ENCODE data around the gene CPNE2.
"Not testable (repeated sequence)": the region's sequence is repeated elsewhere in the genome, so short reads cannot be mapped to it uniquely, and the experiment has no call there.

CPNE2 gene

DNA sequence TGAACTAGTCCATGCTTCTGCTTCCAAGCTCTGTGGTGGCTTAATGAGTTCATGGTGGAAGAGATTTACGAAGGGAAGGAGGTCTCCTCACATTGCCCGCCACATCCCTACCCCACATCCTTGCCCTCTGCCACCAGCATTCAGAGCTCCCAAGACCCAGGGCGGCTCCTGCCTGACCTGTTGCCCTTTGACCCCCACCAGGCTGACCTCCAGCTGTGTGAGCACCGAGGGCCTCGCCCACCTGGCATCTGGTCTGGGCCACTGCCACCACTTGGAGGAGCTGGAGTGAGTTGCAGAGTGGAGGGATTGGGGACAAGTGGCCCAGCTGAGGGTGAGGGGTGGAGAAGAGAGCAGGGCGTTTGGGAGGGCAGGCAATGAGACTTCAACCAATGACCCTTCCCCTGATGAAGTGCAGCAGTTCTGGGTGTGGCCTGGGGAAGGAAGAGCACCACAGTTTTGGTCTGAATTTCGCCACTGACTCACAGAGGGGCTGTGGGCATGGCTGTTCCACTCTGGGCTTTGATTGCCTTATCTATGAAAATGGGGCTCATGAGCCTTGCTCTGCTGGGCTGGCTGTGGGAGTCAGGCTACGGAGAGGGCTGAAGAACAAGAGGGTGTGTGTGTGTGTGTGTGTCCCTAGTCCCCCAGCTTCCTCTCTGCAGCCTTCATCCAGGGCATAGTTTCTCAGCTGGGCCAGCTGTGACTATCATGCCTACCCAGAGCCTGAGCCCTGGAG is 22.6 kb upstream of the CPNE2 start:
- no peak for FAIRE-seq

DNA sequence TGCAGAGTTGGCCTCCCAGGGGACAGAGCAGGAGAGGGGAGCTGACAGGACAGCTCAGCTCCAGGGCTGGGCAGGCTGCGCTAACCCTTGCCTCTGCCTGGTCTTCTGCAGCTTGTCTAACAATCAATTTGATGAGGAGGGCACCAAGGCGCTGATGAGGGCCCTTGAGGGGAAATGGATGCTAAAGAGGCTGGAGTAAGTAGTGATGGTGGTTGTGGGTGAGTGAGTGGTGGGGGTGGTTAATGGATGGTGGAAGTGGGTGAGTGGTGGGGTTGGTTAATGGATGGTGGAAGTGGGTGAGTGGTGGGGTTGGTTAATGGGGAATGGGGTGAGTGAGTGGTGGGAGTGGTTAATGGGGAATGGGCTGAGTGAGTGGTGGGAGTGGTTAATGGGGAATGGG is 22.0 kb upstream of the CPNE2 start:
- no peak for FAIRE-seq

DNA sequence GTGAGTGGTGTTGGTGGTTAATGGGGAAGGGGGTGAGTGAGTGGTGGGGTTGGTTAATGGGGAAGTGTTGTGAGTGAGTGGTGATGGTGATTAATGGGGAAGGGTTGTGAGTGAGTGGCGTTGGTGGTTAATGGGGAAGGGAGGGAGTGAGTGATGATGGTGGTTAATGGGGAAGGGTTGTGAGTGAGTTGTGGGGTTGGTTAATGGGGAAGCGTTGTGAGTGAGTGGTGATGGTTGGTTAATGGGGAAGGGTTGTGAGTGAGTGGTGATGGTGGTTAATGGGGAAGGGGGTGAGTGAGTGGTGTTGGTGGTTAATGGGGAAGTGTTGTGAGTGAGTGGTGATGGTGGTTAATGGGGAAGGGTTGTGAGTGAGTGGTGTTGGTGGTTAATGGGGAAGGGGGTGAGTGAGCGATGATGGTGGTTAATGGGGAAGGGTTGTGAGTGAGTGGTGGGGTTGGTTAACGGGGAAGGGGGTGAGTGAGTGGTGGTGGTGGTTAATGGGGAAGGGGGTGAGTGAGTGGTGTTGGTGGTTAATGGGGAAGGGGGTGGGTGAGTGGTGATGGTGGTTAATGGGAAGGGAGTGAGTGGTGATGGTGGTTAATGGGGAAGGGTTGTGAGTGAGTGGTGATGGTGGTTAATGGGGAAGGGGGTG is 21.2 kb upstream of the CPNE2 start:
- FAIRE-seq, result not testable (repeated sequence)

DNA sequence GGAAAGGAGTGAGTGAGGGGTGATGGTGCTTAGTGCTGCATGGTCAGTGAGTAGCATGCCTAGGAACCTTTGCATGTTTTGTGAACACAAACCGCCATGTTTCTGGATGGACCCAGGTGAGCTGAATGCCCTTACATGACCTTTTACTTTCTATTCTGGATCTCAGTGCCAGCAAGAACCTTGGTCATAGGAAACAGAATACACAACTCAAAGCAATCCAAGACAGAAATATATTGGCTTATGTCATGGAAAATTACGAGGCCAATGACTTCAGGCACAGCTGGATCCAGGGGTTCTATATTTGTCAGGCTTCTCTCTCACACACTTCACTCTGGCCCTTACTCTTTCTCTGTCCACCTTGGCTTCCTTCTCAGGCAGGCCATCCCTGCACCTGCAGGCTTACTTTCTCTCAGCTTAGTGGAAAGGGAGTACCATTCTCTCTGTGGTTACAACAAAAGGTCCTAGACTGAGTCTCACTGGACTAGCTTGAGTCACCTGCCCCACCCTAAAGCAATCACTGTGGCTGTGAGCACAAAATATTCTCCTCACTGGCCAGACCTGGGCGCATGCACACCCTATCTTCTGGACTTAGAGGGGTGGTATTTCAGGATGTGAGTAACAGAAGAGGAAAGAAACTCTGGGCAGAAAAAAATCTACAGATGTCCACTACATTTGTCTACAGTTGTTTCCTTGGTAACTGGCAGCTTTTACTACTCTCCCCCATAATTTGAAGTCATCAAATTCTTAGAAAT is 20.4 kb upstream of the CPNE2 start:
- FAIRE-seq, result no peak

DNA sequence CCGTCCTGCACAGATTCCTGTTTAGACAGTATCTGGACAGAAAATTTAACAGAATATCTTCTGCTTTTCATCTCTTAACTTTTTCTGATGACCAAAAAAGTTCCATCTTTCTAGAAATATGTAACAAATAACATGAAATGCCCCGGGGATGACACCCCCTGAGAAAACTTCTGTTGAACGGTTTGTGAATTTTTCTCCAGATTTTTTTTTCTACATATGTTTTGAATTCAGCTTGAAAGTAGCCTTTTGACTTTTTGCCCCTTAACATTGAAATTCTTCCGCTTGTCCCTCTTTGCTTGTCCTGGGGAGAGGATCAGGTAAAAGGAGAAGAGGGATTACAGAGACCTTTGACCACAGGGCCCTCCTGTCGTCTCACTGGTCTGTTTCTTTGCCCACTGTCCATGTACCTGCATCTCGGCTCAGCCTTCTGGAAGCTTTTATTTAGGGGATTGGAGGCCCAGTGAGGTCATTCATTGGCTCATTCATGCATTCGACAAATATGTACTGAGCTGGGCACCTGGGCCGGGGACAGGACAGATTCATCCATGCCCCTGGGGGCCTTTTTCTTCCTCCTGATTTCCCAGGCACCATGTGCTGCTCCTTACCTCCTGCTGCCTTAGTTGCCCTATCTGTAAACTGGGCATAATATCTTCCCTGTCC is 19.6 kb upstream of the CPNE2 start:
- FAIRE-seq, result no peak

DNA sequence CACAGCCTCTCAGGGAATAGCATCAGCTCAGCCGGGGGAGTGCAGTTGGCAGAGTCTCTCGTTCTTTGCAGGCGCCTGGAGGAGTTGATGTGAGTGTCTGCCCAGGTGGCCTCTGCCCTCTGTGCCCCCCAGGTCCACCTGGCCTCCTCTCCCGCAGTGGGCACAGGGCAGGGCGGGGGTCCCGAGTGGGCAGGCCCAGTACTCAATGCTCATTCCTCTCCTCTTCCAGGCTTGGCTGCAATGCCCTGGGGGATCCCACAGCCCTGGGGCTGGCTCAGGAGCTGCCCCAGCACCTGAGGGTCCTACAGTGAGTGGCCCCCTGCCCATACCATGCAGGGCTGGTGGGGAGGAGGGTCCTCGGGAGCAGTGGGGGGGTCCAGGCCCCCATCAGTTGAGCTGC is 14.7 kb upstream of the CPNE2 start:
- FAIRE-seq, result no peak

DNA sequence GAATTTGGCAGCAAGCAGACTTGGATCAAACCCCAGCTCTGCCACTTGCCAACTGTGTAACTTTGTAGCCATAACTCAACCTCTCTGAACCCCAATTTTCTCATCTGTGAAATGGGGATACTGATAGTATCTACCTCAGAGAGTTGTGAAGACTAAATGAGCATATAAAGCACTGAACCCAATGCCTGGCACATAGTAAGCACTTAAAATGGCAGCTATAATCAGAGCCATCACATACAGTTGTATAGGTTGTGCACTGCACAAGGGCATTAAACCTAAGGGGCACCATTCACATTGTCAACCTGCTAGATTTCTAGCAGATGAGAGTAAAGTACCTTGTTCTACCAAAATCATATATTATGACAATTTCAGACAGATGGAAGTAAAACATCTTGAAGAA is 10.6 kb upstream of the CPNE2 start:
- FAIRE-seq, result no peak

DNA sequence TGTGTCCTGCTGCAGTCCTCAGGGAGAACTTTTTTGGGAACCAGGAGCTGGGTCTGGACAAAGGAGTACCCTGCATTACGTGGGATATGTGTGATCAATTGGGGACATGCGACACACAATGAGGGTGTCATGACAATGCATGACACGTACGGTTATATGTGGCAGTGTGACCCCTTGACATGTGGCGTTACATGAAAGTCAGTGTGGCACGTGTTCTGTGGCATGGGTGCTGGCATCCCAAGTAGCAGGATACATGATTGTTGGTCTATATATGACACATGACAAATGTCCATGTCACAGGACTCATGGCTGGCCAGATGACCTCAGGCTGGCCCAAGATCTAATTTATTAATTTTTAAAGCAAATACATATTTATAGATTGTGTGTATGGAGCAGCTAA is 9.7 kb upstream of the CPNE2 start:
- no peak for FAIRE-seq

DNA sequence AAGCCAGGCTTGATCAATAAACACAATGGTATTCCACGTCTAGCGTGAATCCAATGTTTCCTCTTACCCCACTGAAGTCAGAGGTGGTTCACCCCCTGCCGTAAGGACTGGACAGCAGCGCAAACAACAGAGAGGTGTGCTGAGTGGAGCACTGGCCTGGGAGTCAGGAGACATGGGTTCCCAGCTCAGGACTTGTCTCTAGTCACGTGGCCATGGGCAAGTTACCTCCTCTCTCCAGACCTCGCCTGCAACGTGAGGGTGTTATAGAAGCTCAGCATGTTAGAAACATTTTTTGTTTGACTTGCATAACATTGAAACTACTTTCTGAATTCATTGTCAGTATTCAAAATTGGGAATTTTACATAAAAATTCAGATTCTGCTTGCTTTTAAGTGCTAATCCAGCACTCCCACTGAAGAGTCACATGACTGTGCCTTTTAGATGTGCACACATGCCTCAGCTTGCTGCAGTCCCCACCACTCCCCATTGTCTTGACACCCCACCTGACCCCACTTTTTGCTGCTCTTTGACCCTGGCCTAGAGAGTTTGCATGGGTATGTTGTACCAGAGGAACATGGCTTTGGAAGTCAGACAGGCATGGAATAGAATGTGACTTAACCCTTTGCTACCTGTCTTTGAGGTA is 8.8 kb upstream of the CPNE2 start:
- FAIRE-seq, result no peak

DNA sequence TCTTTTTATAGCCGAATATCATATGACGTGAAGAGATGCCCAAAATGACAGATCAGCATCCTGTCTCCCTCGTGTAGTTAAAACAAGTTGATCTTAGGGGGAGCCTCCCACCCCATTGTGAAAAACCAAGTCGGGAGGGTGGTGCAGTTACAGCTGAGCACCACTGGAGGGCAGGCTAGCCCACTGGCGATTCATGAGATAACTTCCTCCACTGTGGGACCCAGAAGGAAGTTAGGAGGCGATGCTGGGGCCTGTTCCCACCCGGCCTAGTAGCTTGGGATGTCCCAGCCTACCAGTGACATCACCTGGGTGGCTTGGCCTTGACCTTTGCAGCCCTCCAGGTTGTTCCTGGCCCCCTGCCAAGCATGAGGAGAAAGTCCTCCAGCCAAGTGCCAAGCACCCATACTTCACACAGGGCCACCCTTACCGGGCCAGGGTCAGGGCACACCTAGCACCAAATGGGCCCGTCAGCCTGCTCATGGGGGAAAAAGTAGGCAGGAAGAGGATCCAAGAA is 8.1 kb upstream of the CPNE2 start:
- FAIRE-seq, result peak; percentile 92

DNA sequence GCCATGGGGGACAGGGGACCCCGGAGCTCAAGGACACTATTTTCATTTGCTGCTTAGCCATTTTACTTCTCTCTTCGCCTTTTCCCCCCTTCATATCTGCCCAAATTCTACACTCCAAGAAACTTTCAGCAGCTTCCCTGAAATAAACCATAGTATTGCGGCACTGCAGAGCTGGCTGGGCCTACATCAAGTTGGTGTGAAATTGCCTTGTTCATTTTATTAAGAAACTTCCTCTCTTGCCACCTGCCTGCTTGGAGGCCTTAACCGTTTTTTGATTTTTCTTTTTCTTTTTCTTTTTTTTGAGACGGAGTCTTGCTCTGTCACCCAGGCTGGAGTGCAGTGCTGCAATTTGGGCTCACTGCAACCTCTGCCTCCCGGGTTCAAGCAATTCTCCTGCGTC is 7.4 kb upstream of the CPNE2 start:
- FAIRE-seq, result no peak

DNA sequence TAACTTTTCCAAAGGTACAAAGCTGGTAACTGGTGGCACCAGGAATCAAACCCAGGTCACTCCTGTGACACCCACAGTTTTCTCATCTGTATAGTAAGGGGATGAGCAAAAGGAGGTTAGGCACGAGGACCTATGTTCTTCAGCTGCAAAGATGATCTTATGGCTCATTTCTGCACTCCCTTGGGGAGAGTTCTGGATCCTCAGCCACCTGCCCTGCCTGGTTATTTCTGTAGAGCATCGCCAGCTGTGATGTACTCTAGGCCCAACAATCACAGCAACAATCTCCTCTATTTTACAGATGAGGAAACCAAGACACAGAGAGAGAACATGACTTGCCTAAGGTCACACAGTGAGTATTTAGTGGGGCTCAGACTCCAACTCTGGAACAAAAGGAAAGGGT is 5.4 kb upstream of the CPNE2 start:
- no peak for FAIRE-seq

DNA sequence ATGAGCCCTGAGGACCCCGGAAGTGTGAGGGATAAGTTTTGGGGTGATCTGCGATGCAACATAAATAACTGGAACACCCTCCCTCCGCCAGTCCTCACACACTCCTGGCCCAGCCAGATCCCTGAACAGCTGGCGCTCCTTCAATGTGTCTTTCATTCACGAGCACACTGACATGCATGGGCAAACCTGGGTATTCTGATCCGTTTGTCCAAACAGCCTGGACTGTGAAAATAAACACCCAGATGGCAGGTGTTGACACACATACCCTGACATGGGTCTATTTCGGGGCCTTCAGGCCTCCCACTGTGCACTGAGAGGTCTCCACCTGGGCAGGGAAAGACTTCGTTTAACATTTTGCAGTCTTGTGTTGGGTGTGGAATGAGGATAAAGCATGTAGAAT is 3.0 kb upstream of the CPNE2 start:
- FAIRE-seq, result no peak

DNA sequence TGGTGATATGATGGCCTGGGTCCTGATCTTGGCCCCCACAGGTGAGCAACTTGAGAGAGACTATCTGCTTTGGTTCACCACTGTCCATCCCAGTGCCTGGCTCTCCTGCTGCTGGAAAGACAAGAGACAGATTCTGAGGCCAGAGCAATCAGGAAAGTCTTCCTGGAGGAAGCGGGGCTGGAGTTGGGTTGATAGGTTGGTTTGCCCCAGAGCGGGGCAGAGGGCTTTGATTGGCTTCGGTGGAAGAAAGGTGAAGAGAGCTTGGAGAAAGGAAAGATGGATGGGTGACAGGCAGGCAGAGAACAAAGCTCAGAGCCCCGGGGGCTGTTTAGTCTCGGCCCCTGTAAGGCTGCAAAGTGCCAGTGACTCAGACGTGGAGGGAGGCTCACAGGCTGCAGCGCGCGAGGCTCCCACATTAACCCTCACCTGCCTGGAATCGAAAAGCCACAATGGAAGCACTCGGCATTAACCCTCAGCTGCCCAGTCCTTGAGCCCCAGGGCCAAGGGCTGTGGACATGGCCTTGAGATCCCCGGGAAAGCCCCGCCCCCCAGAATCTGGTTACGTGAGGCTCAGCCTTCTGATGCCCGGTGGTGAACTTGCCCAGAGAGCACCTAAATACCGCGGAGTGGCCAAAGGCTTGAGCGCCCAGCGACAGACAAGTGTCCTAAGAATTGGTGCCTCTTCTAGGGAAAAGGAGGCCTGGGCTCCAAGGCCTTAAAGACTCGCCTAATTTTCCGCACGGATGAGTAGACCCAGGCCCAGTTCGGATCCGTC is 996 bp upstream of the CPNE2 start:
- no peak for FAIRE-seq

DNA sequence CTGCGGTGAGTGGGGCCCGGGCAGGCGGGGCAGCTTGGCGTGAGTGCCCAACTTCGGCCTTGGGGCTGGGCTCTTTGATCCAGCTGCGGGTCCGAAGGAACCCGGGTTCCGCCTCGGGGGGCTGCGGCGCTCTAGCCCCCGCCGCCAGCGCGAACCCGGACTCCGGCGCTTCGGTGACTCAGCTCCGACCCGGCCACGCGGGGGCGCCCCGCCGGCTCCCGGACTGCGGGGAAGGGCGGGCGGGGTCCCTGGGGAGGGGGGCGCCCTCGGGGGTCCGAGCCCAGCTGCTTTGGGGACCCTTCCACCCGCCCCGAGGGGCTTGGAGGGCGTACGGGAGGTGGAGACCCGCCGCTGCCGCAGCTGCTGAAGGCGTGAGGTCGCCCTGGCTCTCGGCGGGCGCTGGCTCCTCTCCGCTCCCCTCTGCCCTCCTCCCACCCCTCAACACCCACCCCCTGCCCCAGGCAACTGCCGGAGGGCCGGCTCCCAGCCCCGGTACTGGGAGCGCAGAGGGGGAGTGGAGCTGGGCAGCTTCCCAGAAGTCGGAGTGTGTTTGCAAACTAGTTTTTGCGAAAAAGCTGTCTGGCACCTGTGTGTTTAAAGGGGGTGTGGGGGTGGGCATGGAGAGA is 516 bp downstream of the CPNE2 start:
- FAIRE-seq, result no peak

DNA sequence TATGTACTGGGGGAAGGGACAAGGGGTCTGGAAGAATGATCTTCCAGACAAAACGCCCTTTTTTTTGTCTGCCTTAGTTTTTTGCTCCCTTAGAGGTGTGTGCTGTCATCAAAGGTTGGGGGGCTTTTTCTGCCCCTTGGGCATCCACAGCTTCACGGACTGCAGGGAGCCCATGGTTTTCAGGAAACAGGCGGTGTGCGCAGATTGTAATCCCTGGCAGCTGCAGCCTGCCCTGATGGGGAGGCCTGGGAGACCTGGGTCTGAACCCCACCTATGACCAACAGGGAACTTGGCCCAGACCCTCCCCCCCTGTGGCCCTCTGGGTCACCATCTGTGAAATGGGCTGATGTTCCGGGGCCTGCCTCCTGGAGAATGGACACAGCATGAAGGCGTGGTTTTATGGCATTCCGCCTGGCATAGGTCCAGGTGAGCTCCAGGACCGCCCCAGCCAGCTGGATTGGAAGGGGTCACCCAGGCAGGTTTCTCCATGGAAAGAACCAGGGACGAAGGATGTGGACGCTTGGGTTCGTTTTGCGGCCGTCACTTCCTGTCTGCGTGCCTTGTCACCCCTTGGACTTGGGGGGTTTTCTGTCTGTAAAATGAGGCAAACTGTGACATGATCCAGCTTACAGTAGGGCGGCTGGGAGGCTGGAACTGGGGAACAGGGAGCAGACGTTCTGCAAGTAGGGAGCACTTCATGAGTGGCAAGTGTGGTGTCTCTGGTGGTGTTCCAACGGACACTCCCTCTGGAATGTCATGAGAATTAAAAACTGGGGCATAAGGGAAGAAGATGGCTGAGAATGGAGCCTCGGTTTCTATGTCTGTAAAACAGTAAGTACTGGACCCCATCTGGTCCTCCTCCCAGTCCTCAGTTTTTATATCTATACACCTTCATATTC is 1.5 kb downstream of the CPNE2 start:
- no peak for FAIRE-seq

DNA sequence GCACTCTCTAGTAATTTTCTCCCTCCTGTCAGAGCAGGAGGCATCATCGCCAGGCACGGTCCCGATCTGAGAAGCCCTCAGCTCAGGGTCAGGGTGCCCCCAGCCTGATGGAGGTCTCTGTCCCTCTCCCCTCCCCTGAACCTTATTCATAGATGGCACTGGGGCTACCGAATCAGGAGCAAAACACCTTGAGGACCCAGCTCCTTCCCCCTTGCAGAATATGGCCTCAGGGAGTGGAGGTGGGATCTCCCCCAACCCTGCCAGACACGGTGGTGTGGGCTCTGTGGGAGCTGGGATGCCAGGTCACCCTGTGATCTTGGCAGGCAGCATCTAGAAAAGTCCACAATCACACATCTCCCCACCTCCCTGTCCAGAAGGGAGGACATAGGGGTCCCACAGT is 2.5 kb downstream of the CPNE2 start:
- FAIRE-seq, result no peak

DNA sequence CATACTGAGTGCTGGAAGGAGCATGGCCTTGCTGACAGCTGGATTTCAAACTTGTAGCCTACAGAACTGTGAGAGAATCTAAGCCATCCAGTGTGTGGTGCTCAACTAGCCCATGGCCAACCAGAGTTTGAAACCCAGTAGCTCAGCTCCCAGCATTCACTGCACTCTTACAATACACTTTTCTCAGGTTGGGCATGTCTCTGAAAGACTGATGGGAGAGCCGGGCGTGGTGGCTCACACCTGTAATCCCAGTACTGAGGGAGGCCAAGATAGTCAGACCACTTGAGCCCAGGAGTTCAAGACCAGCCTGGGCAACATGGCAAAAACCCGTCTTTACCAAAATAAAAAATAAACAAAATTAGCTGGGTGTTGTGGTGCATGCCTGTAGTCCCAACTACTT is 3.8 kb downstream of the CPNE2 start:
- no peak for FAIRE-seq

DNA sequence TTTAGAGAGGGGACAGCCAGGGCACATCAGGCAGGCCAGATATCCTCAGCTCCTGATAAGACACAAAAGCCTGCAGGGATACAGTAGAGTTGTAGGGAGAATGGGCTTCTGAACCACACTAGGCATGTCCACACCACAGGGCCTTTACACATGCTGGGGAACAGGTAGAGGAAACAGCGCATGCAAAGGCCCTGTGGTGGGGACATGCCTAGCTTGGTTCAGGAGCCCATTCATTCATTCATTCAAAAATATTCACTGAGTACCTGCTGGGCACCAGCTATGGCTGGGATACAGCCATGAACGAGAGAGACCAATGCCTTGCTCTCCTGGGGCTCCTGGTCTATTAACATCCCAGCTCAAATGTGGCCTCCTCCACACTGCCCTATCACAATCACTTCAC is 4.4 kb downstream of the CPNE2 start:
- FAIRE-seq, result no peak

DNA sequence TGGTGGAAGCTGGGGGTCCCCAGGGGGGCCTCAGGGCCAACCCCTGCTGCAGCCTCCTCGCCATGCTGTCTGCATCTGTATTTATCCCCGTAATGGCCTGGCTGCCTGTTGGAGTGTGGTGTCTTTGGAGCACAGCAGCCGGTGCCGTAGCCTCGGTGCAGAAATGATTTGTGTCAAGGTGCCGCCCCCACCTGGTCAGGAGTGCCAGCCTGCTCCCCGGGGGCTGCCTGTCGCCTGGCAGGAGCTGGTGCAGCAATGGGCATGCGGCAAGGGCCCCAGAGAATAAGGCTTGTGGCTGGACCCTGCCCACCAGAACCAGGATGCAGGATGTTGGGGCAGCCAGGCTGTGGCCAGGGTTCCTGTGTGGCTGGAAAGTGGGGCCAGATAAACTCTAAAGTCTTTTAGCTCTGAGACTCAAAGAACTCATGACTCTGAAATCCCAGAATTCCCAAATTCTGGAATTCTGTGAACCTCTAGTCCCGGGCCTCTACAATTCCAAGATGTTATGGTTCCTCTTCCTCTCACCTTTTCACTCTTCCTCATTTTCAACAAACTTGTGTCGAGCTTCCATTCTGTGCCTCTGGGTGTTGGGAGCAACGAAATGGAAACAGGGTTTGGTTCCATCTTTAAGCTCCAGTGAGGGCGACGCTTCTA is 5.9 kb downstream of the CPNE2 start:
- no peak for FAIRE-seq
